Measurements from ENCODE around the gene PHLPP1. TPM values are rescaled to one million over a fixed set of nuclear protein-coding genes. Genes with fewer than 3 reads are reported as not detected.

The PHLPP1 gene
- total RNA-seq, 4 donors from 2014 or later: 5.5 to 9.7 (median 8.0) TPM

GRCh38 chr18:62772860-62773584 is 57.7 kb downstream of the PHLPP1 start:
- H3K9me3 ChIP-seq: no peaks in the 10 kb centered on the region
- H3K36me3 ChIP-seq: no peaks in the 10 kb centered on the region
- no peak for TF ChIP-seq POLR2A (IDR thresholded peaks at IDR 0.05)
- TF ChIP-seq CTCF (IDR thresholded peaks at IDR 0.05 in 4 of 5, conservative IDR thresholded peaks at IDR 0.05 in 1 of 5): no peak
- no peak overlapping the region for H3K4me3 ChIP-seq
- H3K27me3 ChIP-seq: no peaks in the 10 kb centered on the region
- no peak for ATAC-seq
- peaks cover 10 to 13% of the 10 kb centered on the region in 2 donors for H3K4me1 ChIP-seq
- intact Hi-C loops (cut with DNase I; ENCODE audit: low total_unique reads): no loop called here
- no peak for DNase-seq
- in situ Hi-C loops (cut with MboI; ENCODE audit: low sequenced_read_pairs in 4 of 4): no loop called here
- no peak overlapping the region for H3K27ac ChIP-seq

GRCh38 chr18:62773691-62774090 is 58.4 kb downstream of the PHLPP1 start:
- Histone ChIP-seq H3K27ac (no peak overlapping the region), H3K4me3 (no peak overlapping the region), H3K9me3 (no peaks in the 10 kb centered on the region), H3K4me1 (peaks cover 4 to 7% of the 10 kb centered on the region in 2 donors), H3K36me3 (no peaks in the 10 kb centered on the region), H3K27me3 (no peaks in the 10 kb centered on the region)
- ATAC-seq (no peak), DNase-seq (no peak)
- no peak for TF ChIP-seq POLR2A (IDR thresholded peaks at IDR 0.05)
- no peak for TF ChIP-seq CTCF (IDR thresholded peaks at IDR 0.05 in 4 of 5, conservative IDR thresholded peaks at IDR 0.05 in 1 of 5)
- in situ Hi-C loops (cut with MboI; ENCODE audit: low sequenced_read_pairs in 4 of 4) (no loop called here), intact Hi-C loops (cut with DNase I; ENCODE audit: low total_unique reads) (no loop called here)

DNA sequence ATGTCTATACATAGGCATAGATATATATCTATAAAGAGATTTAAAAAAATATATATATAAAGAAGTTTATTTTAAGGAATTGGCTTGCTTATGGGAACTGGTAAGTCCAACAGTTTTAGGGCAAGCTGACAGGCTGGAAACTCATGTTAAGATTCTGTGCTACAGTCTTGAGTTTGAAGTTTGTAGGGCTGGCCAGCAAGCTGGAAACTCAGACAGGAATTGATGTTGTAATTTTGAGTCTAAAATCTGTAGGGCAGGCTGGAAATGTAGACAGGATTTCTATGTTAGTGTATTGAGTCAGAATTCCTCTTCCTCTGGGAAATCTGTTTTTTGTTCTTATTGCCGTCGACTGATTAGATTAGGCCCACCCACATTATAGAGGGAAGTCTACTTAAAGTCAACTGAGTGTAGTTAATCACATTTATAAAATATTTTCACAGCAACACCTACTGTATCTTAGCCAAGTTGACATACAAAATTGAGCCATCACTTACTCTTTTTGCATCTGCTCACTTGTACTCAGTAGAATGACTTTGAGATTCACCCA is 60.8 kb downstream of the PHLPP1 start:
- in situ Hi-C loops (cut with MboI; ENCODE audit: low sequenced_read_pairs in 4 of 4) (no loop called here), intact Hi-C loops (cut with DNase I; ENCODE audit: low total_unique reads) (no loop called here)
- no peak for DNase-seq
- TF ChIP-seq POLR2A (IDR thresholded peaks at IDR 0.05) (no peak), CTCF (IDR thresholded peaks at IDR 0.05 in 4 of 5, conservative IDR thresholded peaks at IDR 0.05 in 1 of 5) (no peak)
- H3K4me1 ChIP-seq: peaks cover 12 to 14% of the 10 kb centered on the region in 2 donors
- H3K9me3 ChIP-seq: no peaks in the 10 kb centered on the region
- H3K4me3 ChIP-seq: no peak overlapping the region
- H3K27me3 ChIP-seq: no peaks in the 10 kb centered on the region
- ATAC-seq: no peak
- H3K36me3 ChIP-seq: no peaks in the 10 kb centered on the region
- H3K27ac ChIP-seq: no peak overlapping the region

GRCh38 chr18:62777814-62778213 is 62.5 kb downstream of the PHLPP1 start:
- ATAC-seq (no peak), DNase-seq (no peak)
- peaks cover 12 to 14% of the 10 kb centered on the region in 2 donors for H3K4me1 ChIP-seq
- intact Hi-C loops (cut with DNase I; ENCODE audit: low total_unique reads) (no loop called here), in situ Hi-C loops (cut with MboI; ENCODE audit: low sequenced_read_pairs in 4 of 4) (no loop called here)
- no peak overlapping the region for H3K4me3 ChIP-seq
- no peaks in the 10 kb centered on the region for H3K9me3 ChIP-seq
- H3K27me3 ChIP-seq: no peaks in the 10 kb centered on the region
- H3K36me3 ChIP-seq: no peaks in the 10 kb centered on the region
- H3K27ac ChIP-seq: no peak overlapping the region
- TF ChIP-seq CTCF (IDR thresholded peaks at IDR 0.05 in 4 of 5, conservative IDR thresholded peaks at IDR 0.05 in 1 of 5) (no peak), POLR2A (IDR thresholded peaks at IDR 0.05) (no peak)

All from gastrocnemius medialis (tissue), 4 donors.